ENCODE measurements around the gene LRP2BP. TPM values are rescaled to one million over a fixed set of nuclear protein-coding genes. Genes with fewer than 3 reads are reported as not detected.
"Not testable (repeated sequence)": the region's sequence is repeated elsewhere in the genome, so short reads cannot be mapped to it uniquely, and the experiment has no call there.

The LRP2BP gene
- total RNA-seq, 1 donor from 2014 or later = 1.5 TPM

DNA sequence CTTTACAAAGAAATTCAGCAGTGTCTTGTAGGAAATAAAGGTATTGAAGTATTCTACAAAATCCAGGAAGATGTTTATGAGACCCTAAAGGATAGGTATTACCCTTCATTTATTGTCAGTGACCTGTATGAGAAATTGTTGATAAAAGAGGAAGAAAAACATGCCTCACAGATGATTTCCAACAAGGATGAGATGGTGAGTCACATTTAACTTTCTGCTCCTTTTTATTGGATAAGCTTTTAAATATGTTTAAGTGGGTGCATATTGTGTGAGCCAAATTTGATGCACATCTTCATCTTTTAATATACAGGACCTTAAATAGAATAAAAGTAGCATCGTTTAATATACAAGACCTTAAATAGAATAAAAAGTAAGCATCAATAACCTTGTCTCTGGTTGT, 72.1 kb downstream of the LRP2BP start:
- Histone ChIP-seq H3K4me3 (no peak overlapping the region), H3K4me1 (no peaks in the 10 kb centered on the region), H3K9me3 (no peaks in the 10 kb centered on the region), H3K36me3 (peaks cover 35% of the 10 kb centered on the region), H3K27ac (no peak overlapping the region), H3K27me3 (ENCODE audit: low read depth) (no peaks in the 10 kb centered on the region)
- ATAC-seq (no peak), DNase-seq (no peak)
- intact Hi-C loops (cut with DNase I) = no loop called here
- TF ChIP-seq, protein P1, sequence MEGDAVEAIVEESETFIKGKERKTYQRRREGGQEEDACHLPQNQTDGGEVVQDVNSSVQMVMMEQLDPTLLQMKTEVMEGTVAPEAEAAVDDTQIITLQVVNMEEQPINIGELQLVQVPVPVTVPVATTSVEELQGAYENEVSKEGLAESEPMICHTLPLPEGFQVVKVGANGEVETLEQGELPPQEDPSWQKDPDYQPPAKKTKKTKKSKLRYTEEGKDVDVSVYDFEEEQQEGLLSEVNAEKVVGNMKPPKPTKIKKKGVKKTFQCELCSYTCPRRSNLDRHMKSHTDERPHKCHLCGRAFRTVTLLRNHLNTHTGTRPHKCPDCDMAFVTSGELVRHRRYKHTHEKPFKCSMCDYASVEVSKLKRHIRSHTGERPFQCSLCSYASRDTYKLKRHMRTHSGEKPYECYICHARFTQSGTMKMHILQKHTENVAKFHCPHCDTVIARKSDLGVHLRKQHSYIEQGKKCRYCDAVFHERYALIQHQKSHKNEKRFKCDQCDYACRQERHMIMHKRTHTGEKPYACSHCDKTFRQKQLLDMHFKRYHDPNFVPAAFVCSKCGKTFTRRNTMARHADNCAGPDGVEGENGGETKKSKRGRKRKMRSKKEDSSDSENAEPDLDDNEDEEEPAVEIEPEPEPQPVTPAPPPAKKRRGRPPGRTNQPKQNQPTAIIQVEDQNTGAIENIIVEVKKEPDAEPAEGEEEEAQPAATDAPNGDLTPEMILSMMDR (IDR thresholded peaks at IDR 0.05) = no peak

DNA sequence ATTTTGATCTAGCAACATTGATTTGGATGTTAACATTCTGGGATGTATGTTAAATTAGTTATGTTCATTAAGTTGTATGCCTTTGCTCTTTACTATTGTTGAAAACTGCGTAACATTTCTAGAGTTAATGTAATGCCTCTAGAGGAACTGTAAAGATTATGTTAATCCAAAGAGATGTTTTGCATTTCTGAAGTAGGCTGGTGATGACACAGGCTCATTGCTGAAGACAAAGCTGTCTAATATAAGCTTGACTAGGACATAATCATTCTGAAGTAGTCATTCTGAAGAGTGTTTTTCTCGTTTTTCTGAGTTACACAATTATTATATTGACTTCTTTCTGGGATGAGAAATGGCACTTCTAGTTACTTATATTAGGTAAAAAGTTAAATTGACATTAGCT, 72.9 kb downstream of the LRP2BP start:
- H3K36me3 ChIP-seq = peaks cover 35% of the 10 kb centered on the region
- no peaks in the 10 kb centered on the region for H3K27me3 ChIP-seq (ENCODE audit: low read depth)
- no peaks in the 10 kb centered on the region for H3K4me1 ChIP-seq
- DNase-seq (no peak), ATAC-seq (no peak)
- H3K9me3 ChIP-seq = no peaks in the 10 kb centered on the region
- intact Hi-C loops (cut with DNase I) = no loop called here
- TF ChIP-seq, protein P1 (IDR thresholded peaks at IDR 0.05) = no peak
- no peak overlapping the region for H3K27ac ChIP-seq
- no peak overlapping the region for H3K4me3 ChIP-seq

DNA sequence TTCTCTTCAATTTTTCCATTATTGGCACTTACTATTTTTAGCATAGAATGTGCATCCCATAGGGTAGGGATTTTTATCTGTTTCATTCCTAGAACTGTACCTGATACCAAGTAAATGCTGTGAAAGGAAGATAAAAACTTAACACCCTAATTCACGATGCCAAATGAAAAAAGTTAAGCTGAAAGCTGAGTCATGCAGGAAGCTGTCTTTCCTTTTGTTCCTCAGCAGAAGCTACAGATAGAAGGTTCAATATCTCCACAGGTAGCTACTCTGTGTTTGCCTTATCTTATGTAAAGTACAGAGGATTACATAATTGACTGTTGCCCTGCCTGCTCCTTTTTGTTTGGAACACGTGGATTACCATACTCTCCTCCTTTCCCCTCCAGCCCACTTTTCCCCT, 77.0 kb downstream of the LRP2BP start:
- intact Hi-C loops (cut with DNase I) = no loop called here

DNA sequence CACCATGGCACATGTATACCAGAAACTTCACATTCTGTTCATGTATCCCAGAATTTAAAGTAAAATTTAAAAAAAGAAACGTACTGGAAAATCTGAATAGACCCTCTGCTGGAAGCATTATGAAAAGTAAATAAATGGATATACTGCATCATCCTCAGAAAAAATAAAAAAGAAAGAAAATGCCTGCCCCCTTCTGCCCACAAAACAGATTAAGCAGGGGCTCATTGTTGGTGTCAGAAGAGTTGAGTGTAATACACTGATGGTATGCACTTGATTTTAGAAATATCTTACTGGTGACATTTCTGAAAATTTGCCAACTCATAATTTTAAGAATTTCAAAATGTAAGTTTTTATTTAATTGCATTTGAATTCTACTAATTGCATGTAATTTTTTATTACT, 77.8 kb downstream of the LRP2BP start:
- ATAC-seq (no peak), DNase-seq (no peak)
- Histone ChIP-seq H3K4me1 (no peaks in the 10 kb centered on the region), H3K9me3 (no peaks in the 10 kb centered on the region), H3K27me3 (ENCODE audit: low read depth) (no peaks in the 10 kb centered on the region), H3K4me3 (no peak overlapping the region), H3K27ac (no peak overlapping the region), H3K36me3 (peaks cover 51% of the 10 kb centered on the region)
- TF ChIP-seq, protein P1 (IDR thresholded peaks at IDR 0.05) = no peak
- intact Hi-C loops (cut with DNase I) = no loop called here

More for the DNA sequence above, 77.0 kb downstream of the LRP2BP start:
- H3K9me3 ChIP-seq = no peaks in the 10 kb centered on the region
- TF ChIP-seq, protein P1 (IDR thresholded peaks at IDR 0.05) = no peak
- H3K27ac ChIP-seq = no peak overlapping the region
- ATAC-seq (no peak), DNase-seq (no peak)
- H3K36me3 ChIP-seq = peaks cover 48% of the 10 kb centered on the region
- H3K4me3 ChIP-seq = no peak overlapping the region
- H3K4me1 ChIP-seq = no peaks in the 10 kb centered on the region
- no peaks in the 10 kb centered on the region for H3K27me3 ChIP-seq (ENCODE audit: low read depth)

DNA sequence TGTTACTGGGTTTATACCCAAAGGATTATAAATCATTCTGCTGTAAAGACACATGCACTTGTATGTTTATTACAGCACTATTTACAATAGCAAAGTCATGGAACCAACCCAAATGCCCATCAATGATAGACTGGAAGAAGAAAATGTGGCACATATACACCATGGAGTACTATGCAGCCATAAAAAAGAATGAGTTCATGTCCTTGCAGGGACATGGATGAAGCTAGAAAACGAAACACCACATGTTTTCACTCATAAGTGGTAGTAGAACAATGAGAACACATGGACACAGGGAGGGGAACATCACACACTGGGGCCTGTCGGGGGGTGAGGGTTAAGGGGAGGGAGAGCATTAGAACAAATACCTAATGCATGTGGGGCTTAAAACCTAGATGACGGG, 78.3 kb downstream of the LRP2BP start:
- ATAC-seq; DNase-seq; H3K27ac ChIP-seq; H3K4me1 ChIP-seq; intact Hi-C loops (cut with DNase I); H3K27me3 ChIP-seq (ENCODE audit: low read depth); H3K9me3 ChIP-seq; H3K4me3 ChIP-seq: not testable (repeated sequence)
- H3K36me3 ChIP-seq = peaks cover 52% of the 10 kb centered on the region

Other genes with a start within 250 kb of the LRP2BP start
- gene CFAP97, start 191.9 kb downstream of the LRP2BP start, total RNA-seq = 29.4 TPM
- gene SNX25, start 186.3 kb downstream of the LRP2BP start, total RNA-seq = 74.7 TPM
- 15.7 TPM for gene ANKRD37, start 917 bp upstream of the LRP2BP start, total RNA-seq
- gene UFSP2, start 30.0 kb upstream of the LRP2BP start, total RNA-seq = 30.0 TPM
- gene CCDC110, start 75.8 kb upstream of the LRP2BP start, total RNA-seq = 0.44 TPM
- 18.4 TPM for gene PDLIM3, start 139.6 kb upstream of the LRP2BP start, total RNA-seq